HG03039 (cell line): ENCODE results near the gene RBM33.

ENCODE experiments used
- ATAC-seq: cut with Tn5 transposase; IDR thresholded peaks from one replicate; pipeline ENCODE4 v1.9.1; 2021; ENCODE audit warnings: mild to moderate bottlenecking, moderate library complexity; ENCODE audit not compliant: unreplicated experiment

Gene RBM33

DNA sequence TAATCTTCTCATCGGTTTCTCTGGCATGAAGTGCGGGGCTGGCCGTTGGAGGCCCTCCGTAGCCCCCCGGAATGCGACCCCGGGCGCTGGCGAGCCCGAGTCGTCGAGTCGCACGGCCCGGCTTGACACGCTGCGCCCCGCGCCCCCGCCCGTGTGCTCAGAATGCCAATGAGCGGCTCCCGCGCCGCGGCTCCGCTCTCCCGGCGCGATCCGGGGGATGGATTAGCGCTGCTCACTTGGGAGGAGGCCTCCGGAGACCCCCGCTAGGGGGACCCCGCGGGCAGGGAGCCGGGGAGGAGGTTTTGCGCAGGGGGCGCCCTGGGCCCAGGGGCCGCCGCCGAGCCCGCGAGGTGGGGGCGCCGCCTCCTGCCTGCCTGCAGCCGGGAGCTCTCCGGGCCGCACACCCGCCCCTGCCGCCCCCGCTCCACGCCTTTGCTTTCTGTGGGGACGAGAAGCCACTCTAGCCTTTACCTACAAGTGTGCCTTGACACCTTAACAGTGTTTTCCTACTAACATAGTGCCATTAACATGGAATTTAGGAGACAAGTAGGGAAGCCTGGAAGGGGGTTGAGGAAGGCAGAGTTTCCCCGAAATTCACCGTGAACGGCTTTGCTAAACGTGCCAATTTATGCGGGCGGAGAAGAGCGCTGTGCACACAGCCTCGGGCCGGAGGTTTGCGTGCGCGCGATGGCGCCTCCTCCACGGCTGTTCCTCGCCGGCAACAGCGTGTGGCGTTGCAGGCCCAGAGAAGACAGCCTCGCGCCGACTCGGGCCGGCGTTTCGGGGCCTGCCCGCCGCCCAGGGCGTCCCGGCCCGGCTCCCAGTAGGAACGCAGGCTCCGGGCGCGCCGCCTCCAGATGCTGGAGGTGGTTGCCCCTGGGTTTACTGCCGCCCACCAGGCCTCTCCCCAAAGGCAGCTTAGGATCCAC is 160.7 kb downstream of the RBM33 start:
- ATAC-seq: no peak

GRCh38 chr7:155805826-155806095 is 161.3 kb downstream of the RBM33 start:
- ATAC-seq: no peak

DNA sequence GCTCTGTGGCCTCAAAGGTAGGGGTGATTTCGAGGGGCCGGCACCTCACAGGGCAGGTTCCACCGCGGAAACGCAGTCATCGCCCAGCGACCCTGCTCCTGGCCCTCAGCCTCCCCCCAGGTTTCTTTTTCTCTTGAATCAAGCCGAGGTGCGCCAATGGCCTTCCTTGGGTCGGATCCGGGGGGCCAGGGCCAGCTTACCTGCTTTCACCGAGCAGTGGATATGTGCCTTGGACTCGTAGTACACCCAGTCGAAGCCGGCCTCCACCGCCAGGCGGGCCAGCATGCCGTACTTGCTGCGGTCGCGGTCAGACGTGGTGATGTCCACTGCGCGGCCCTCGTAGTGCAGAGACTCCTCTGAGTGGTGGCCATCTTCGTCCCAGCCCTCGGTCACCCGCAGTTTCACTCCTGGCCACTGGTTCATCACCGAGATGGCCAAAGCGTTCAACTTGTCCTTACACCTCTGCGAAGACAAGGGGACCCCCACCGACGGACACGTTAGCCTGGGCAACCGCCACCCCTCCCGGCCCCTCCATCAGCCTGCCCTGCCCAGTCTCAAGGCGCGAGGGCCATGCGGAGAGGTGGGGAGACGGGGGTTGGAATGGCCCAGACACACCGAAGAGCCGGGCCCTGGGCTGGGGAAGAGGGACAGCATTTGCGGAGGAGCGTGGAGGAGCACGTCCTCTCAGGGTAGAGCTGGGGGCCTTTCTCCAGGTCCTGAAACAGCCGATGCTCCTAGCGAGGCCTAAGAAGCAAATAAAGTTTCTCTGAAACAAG is 161.8 kb downstream of the RBM33 start:
- ATAC-seq: no peak

- ATAC-seq: no peak
Observed at GRCh38 chr7:155807065-155807671, 162.7 kb downstream of the RBM33 start.

- ATAC-seq: no peak
Observed at GRCh38 chr7:155807789-155808548, 163.5 kb downstream of the RBM33 start.

DNA sequence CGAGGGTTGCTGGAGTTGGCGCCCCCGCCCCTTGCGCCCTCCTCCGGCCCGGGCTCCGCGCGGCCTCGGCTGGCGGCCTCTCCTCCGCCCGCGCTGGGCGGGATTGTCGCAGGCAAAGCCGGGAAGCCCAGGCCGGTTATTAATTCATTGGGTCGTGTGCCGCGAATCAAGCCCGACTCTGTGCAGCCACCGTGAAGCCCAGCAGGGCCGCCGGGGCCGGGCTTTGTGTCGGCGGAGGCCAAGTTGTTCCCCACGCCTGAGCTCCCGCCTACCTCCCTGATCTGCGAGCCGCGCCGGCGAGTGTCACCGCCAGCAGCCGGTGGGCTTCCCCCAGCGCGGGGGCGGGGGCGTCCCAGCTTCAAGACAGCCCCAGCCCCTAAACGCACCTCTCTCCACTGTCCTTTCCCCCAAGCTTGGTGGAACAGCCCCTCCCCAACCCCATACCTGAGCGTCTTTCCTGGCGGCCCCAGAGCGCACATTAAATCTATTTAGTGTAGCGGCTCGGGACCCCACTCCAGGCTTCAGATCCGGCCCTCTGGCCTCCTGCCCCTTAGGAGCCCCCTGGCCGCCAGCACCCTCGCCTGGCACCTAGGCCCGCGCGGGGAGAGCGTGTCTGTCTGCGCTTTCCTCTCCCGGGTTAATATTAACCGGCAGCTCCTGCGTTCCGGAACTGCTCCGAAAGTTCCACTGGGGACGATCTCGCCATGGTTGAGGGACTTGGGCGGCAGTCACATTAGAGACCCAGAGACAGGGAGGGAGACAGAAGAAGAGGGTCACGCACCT is 164.3 kb downstream of the RBM33 start:
- no peak for ATAC-seq

DNA sequence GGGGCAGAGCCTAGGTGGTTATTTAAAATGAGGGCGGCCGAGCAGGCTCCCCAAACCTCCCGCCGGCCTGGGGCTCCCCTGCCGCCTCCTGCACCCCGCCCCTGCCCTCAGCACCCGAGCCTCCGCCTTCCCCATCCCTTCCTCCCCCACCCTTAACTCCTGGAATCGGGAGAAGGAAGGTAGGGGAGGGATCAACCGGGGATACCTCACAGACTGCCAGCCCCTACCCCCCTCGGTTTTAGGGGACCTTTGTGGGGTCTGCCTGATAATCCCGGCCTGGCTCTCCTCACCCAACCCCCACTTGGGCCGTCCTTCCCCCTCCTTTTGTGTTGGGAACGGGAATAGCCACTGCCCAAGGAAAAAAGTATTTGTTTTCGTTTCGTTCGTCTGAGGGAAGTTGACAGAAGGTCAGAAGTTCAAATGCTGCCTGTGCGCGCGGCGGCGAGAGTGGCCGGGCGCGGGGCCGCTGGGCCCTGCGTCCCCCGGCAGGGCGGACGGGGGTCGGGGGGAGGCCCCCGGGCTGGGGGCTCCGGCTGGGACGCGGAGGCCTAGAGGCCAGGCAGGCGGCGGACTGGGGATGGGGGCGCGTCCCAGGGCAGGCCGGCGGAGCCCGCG is 165.0 kb downstream of the RBM33 start:
- ATAC-seq: no peak

DNA sequence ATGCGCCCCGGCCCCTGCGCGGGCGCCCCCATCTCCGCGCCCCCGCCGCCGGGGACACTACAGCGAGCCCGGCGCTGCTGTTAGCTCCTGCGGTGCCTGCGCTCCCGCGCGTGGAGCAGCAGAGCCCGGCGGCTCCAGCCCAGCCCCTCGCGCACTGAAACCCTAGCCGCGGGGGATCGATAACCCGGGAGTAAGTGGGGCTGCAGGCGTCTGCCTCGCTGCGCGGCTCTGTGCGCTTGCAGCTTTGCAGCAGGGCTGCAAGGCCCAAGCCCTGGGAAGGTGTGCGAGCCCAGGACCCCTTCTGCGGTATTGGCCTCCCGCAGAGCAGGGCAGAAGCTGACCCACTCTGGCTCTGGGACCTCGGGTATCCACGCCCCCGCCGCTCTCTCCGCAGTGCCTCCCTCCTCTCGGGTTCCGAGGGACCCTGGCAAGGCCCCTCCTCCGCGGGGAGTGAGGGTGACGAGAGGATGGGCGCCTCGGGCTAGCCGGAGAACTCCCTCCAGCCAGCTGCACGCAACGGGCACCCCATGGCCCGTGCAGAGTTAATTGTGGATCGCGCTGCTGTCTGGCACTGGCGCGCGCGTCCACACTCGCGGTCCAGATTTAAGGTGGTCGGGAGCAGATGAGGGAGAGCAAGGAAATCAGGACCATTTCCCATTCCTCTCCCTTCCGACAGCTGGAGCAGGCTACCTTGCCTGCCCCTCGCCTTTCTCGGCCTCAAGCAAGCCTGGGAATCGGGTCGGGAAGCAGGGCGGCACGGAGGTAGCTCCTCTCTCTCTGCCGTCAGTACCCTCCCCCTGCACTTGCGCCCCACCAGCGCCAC is 165.7 kb downstream of the RBM33 start:
- ATAC-seq: no peak

- ATAC-seq: no peak
Observed at GRCh38 chr7:155810770-155811559, 166.5 kb downstream of the RBM33 start.

DNA sequence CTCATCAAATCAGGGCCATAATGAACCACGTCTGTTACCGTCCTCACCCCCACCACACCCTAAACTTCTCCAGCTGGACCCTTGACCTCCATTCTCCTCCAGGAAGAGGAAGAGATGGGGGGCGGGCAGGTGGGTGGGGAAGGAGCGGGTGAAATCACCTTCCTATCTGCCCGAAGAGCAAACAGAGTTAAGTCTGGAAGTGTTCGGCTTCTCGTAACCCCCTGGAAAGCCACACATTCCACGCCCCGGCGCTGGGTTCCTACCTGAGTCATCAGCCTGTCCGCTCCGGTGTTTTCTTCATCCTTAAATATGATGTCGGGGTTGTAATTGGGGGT is 167.1 kb downstream of the RBM33 start:
- ATAC-seq: no peak

DNA sequence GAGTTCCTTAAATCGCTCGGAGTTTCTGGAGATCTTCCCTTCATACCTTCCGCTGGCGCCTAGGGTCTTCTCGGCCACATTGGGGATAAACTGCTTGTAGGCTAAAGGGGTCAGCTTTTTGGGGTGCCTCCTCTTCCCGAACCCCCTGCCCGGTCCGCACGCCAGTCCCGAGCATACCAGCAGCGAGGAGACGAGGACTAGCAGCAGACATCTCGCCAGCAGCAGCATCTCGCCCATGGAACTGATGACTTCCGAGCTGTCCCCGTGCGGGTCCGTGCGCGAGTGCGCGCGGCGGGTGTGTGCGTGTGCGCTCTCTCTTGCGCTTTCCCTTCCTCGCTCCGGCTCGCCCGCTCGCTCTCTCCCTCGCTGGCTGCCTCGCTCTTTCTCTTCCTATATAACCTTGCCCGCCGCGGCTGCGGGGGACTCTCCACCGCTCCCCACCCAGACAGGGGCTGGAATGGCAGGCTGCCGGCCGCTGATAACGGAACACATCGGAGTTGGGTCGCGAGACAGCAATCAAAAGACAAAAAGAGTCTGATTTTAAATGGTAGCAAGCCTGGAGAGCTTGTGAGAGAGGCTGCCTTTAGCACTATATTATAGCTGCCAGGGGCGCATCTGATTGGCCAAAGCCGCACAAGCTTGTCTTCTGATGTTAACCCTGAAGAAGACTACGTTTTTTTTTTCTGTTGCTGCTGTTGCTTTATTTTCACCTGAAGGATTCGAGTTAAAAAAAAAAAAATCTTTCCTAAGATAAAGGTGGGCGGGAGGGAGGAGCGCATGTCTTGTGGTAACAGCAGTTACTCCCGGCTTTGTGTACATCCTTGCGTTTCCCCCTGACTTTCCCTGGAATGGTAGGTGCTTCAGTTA is 167.7 kb downstream of the RBM33 start, which contains the start of gene SHH:
Gene SHH, minus strand, starts transcription at position 569 of the 867 bp plus-strand sequence. Its CDS starts 341 bp downstream, at position 228.
- no peak for ATAC-seq

DNA sequence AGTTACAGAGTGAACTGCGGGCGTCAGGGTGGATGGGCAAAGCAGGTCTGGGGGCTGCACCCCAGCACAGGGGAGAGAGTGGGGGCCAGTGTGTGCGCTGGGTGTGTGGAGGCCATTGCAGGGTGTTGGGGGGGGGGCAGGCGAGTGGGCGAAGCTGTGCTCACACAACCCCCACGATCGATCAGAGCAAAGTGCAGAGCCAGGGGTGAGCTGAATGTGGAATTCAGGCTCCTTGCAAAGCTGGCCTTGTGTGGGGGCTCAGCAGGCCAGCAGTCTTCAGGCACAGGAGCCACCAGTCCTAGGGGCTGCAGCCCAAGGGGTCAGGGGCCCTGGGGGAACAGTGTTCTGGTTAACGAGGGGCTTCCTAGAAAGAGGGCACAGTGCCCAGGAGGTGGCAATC is 168.7 kb downstream of the RBM33 start:
- ATAC-seq: no peak

DNA sequence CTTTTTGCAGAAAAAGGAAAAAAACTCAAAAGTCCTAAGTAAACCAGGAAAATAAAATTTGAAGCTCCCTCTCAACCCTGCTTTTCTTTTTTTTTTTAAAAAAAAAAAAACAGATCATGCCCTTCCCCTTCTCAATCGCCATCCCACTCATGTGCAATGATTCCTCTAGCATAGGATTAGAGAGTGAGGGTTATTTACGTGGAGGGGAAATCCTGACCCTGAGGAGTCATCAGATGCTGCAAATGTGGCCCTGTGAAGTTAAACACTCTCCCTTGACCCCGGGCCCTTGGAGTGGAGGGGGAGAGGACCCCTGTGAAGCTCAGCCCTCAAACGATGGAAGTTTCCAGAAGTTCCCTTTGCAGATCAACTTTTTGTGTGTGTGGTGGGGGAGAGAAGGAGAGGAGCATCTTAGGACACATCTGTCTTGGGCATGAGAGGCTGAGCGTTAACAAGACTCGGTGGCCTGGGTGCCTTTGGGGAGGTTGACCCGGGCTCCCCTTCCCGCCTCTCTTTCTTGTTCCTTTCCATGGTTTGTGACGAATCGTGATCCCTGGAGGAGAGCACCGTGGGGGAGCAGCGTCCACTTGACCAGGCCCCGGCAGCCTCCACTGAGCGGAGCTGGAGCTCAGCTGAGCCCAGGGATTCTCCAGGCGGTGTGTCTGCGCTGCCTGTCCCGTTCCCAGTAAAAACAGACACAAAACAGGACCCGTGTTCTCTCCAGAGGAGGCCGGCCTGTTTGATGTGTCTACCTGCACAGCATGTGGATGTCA is 169.3 kb downstream of the RBM33 start:
- ATAC-seq: no peak

- ATAC-seq: no peak
Observed at GRCh38 chr7:155814316-155815276, 170.1 kb downstream of the RBM33 start.
